HepG2 (cell line): ENCODE results near the gene HSPA1B. TPM values are rescaled to one million over a fixed set of nuclear protein-coding genes. Genes with fewer than 3 reads are reported as not detected.
A peak's percentile ranks its signal among the peaks of the same experiment; 100 is the strongest.

Experiments
- AKAP8 ChIP-seq: sonication (generic); formaldehyde crosslinking; IDR thresholded peaks from 2 replicates; pipeline ENCODE4 v1.5.1; 2020; ENCODE audit warnings: mild to moderate bottlenecking, missing genetic modification reagents
- ARNT2 ChIP-seq: sonication (generic); formaldehyde crosslinking; IDR thresholded peaks from 2 replicates; pipeline ENCODE4 v1.8.0; 2022; ENCODE audit warnings: mild to moderate bottlenecking, low read depth, missing genetic modification reagents, moderate library complexity
- EP300 ChIP-seq, 3 experiments: sonication (generic) in 1 of 3; formaldehyde crosslinking in 1 of 3; IDR thresholded peaks; 2 replicates each; pipeline versions ENCODE4 v1.5.1 to v1.6.1; 2011 to 2020; ENCODE audit warnings: low read depth in 2 of 3, low read length in 2 of 3, borderline replicate concordance in 1 of 3, improper control_type of control experiment in 1 of 3, mild to moderate bottlenecking in 1 of 3, missing genetic modification reagents in 1 of 3, moderate library complexity in 1 of 3
- HOXA7 ChIP-seq: sonication (generic); formaldehyde crosslinking; IDR thresholded peaks from 2 replicates; pipeline ENCODE4 v1.8.1; 2022; ENCODE audit warnings: mild to moderate bottlenecking, missing genetic modification reagents, moderate library complexity
- KAT7 ChIP-seq: IDR thresholded peaks from 2 replicates; pipeline ENCODE4 v1.6.1; 2018; ENCODE audit warnings: borderline replicate concordance, missing compliant biosample characterization
- KDM6A ChIP-seq: IDR thresholded peaks from 2 replicates; pipeline ENCODE4 v1.6.1; 2016; ENCODE audit warnings: low read depth
- MAF1 ChIP-seq: sonication (generic); formaldehyde crosslinking; IDR thresholded peaks from 2 replicates; pipeline ENCODE4 v1.5.0; 2020; ENCODE audit warnings: missing genetic modification reagents, borderline replicate concordance
- MXI1 ChIP-seq: IDR thresholded peaks from 3 replicates; pipeline ENCODE4 v1.6.1; 2012; ENCODE audit warnings: low read depth, low read length, inconsistent platforms, borderline replicate concordance
- NFE2L2 ChIP-seq: fragments of 150-350 bp; IDR thresholded peaks from 2 replicates; pipeline ENCODE4 v1.6.1; 2014; ENCODE audit warnings: low read length
- PAWR ChIP-seq: sonication (generic); formaldehyde crosslinking; IDR thresholded peaks from 2 replicates; pipeline ENCODE4 v1.4.0; 2020; ENCODE audit warnings: missing genetic modification reagents, mild to moderate bottlenecking, borderline replicate concordance
- RARG ChIP-seq: sonication (generic); formaldehyde crosslinking; IDR thresholded peaks from 2 replicates; pipeline ENCODE4 v1.4.0; 2020; ENCODE audit warnings: low read depth, mild to moderate bottlenecking, missing genetic modification reagents
- SMAD1 ChIP-seq: sonication (generic); formaldehyde crosslinking; IDR thresholded peaks from 2 replicates; pipeline ENCODE4 v1.4.0; 2020; ENCODE audit warnings: missing genetic modification reagents, low read depth, mild to moderate bottlenecking, borderline replicate concordance
- SYNCRIP ChIP-seq: fragments of 200-400 bp; formaldehyde crosslinking; IDR thresholded peaks from 2 replicates; pipeline ENCODE4 v1.6.1; 2018; ENCODE audit warnings: mild to moderate bottlenecking, low read depth, low read length; ENCODE audit not compliant: insufficient read depth
- YEATS2 ChIP-seq: sonication (generic); formaldehyde crosslinking; IDR thresholded peaks from 2 replicates; pipeline ENCODE4 v1.4.0; 2020; ENCODE audit warnings: missing genetic modification reagents, borderline replicate concordance
- ZBTB38 ChIP-seq: sonication (generic); formaldehyde crosslinking; IDR thresholded peaks from 2 replicates; pipeline ENCODE4 v1.5.1; 2020; ENCODE audit warnings: mild to moderate bottlenecking, missing genetic modification reagents
- ZC3H4 ChIP-seq: sonication (generic); formaldehyde crosslinking; IDR thresholded peaks from 2 replicates; pipeline ENCODE4 v1.4.0; 2020; ENCODE audit warnings: missing genetic modification reagents, borderline replicate concordance
- ZFP1 ChIP-seq: IDR thresholded peaks from 2 replicates; pipeline ENCODE4 v1.6.1; 2016
- ZNF24 ChIP-seq: fragments of 450-650 bp; IDR thresholded peaks from 2 replicates; pipeline ENCODE4 v1.6.1; 2017; ENCODE audit warnings: antibody characterized with exemption, mild to moderate bottlenecking
- ZNF264 ChIP-seq: sonication (generic); formaldehyde crosslinking; IDR thresholded peaks from 2 replicates; pipeline ENCODE4 v1.4.0; 2020; ENCODE audit warnings: missing genetic modification reagents
- ZNF605 ChIP-seq: sonication (generic); formaldehyde crosslinking; IDR thresholded peaks from 2 replicates; pipeline ENCODE4 v1.8.0; 2022; ENCODE audit warnings: mild to moderate bottlenecking, missing genetic modification reagents
- ZNF772 ChIP-seq: sonication (generic); formaldehyde crosslinking; IDR thresholded peaks from 2 replicates; pipeline ENCODE4 v1.5.0; 2020; ENCODE audit warnings: mild to moderate bottlenecking, missing genetic modification reagents
- polyA plus RNA-seq, 8 experiments: library from polyadenylated mRNA; depleted of rRNA in 3 of 8; stranded (reverse) in 7 of 8; unstranded in 1 of 8; fragments of >200 nt; fragmentation: Illumina TruSeq in 4 of 8; extraction: Trizol in 4 of 8; gene quantifications; 2 replicates each; pipeline versions ENCODE4 v1.2.1 to v1.2.3, GENCODE V29; 2011 to 2016; ENCODE audit warnings: low read depth in 4 of 8, missing spikeins in 1 of 8, mixed read lengths in 1 of 8; ENCODE audit not compliant: insufficient read depth in 1 of 8
- total RNA-seq, 5 experiments: library from RNA; depleted of rRNA; stranded (reverse); fragments of >200 nt; fragmentation: Illumina TruSeq; extraction: Trizol; gene quantifications; 2 replicates each; pipeline ENCODE4 v1.2.3, GENCODE V29; 2016; ENCODE audit warnings: low read depth in 1 of 5
- TF ChIP-seq, protein P1 (sequence below): sonication (generic); formaldehyde crosslinking; IDR thresholded peaks from 2 replicates; pipeline ENCODE4 v1.4.0; 2020; ENCODE audit warnings: missing genetic modification reagents, borderline replicate concordance
- TF ChIP-seq, protein P2 (sequence below): sonication (generic); formaldehyde crosslinking; conservative IDR thresholded peaks from 2 replicates; pipeline ENCODE4 v1.4.0; 2020; ENCODE audit warnings: mild to moderate bottlenecking, missing genetic modification reagents, moderate library complexity
- TF ChIP-seq, protein P3 (sequence below): sonication (generic); formaldehyde crosslinking; conservative IDR thresholded peaks from 2 replicates; pipeline ENCODE4 v1.8.0; 2022; ENCODE audit warnings: low read depth, missing genetic modification reagents
- TF ChIP-seq, protein P4 (sequence below): IDR thresholded peaks from 2 replicates; pipeline ENCODE4 v1.6.1; 2018; ENCODE audit warnings: missing genetic modification reagents

Gene HSPA1B
- total and polyA plus RNA-seq, 2 of the 13 experiments (the other 11 are each of a cell fraction or from before 2014, with no cell fraction given), result 26.0 to 186 TPM

DNA sequence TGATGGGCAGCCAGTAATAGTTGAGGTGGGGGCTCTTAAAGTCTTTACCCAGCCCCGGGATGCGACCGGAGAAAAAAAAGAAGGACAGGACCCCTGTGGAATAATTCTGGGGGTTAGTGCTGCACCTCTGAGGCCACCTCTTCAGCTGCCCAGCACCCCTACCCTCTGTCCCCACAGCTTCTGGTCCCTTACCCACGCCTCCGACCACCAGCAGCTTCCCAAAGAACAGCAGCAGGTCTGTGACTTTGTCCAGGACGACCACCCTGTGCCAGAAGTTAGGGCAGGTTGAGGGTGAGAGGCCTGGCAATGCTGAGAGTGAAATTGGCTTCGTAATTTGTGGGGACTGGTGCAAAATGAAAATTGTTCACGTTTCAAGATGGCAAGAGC, 37.3 kb downstream of the HSPA1B start (continued):
- TF ChIP-seq YEATS2 (CRISPR knock-in tag), result no peak
- TF ChIP-seq KDM6A (CRISPR knock-in tag), result no peak
- no peak for TF ChIP-seq RARG (CRISPR knock-in tag)
- TF ChIP-seq ZC3H4 (CRISPR knock-in tag), result peak; percentile 44; the same call in 1 of the 2 replicates
- no peak for TF ChIP-seq AKAP8 (CRISPR knock-in tag)
- no peak for TF ChIP-seq ZNF24
- TF ChIP-seq, protein P1, sequence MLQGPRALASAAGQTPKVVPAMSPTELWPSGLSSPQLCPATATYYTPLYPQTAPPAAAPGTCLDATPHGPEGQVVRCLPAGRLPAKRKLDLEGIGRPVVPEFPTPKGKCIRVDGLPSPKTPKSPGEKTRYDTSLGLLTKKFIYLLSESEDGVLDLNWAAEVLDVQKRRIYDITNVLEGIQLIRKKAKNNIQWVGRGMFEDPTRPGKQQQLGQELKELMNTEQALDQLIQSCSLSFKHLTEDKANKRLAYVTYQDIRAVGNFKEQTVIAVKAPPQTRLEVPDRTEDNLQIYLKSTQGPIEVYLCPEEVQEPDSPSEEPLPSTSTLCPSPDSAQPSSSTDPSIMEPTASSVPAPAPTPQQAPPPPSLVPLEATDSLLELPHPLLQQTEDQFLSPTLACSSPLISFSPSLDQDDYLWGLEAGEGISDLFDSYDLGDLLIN (CRISPR knock-in tag), result no peak
- no peak for TF ChIP-seq ZNF264 (CRISPR knock-in tag)
- 0 out of 2 replicates have a peak, but pooled peaks have one; percentile 87 for TF ChIP-seq PAWR
- no peak for TF ChIP-seq HOXA7 (CRISPR knock-in tag)
- no peak for TF ChIP-seq NFE2L2
- TF ChIP-seq MXI1, result no peak
- TF ChIP-seq, protein P2, sequence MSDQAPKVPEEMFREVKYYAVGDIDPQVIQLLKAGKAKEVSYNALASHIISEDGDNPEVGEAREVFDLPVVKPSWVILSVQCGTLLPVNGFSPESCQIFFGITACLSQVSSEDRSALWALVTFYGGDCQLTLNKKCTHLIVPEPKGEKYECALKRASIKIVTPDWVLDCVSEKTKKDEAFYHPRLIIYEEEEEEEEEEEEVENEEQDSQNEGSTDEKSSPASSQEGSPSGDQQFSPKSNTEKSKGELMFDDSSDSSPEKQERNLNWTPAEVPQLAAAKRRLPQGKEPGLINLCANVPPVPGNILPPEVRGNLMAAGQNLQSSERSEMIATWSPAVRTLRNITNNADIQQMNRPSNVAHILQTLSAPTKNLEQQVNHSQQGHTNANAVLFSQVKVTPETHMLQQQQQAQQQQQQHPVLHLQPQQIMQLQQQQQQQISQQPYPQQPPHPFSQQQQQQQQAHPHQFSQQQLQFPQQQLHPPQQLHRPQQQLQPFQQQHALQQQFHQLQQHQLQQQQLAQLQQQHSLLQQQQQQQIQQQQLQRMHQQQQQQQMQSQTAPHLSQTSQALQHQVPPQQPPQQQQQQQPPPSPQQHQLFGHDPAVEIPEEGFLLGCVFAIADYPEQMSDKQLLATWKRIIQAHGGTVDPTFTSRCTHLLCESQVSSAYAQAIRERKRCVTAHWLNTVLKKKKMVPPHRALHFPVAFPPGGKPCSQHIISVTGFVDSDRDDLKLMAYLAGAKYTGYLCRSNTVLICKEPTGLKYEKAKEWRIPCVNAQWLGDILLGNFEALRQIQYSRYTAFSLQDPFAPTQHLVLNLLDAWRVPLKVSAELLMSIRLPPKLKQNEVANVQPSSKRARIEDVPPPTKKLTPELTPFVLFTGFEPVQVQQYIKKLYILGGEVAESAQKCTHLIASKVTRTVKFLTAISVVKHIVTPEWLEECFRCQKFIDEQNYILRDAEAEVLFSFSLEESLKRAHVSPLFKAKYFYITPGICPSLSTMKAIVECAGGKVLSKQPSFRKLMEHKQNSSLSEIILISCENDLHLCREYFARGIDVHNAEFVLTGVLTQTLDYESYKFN, result no peak
- TF ChIP-seq ZBTB38, result no peak
- no peak for TF ChIP-seq ZFP1 (CRISPR knock-in tag)
- no peak for TF ChIP-seq SMAD1 (CRISPR knock-in tag)
- TF ChIP-seq KAT7 (CRISPR knock-in tag), result no peak
- TF ChIP-seq, protein P3, sequence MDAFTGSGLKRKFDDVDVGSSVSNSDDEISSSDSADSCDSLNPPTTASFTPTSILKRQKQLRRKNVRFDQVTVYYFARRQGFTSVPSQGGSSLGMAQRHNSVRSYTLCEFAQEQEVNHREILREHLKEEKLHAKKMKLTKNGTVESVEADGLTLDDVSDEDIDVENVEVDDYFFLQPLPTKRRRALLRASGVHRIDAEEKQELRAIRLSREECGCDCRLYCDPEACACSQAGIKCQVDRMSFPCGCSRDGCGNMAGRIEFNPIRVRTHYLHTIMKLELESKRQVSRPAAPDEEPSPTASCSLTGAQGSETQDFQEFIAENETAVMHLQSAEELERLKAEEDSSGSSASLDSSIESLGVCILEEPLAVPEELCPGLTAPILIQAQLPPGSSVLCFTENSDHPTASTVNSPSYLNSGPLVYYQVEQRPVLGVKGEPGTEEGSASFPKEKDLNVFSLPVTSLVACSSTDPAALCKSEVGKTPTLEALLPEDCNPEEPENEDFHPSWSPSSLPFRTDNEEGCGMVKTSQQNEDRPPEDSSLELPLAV (CRISPR knock-in tag), result no peak
- TF ChIP-seq, protein P4, sequence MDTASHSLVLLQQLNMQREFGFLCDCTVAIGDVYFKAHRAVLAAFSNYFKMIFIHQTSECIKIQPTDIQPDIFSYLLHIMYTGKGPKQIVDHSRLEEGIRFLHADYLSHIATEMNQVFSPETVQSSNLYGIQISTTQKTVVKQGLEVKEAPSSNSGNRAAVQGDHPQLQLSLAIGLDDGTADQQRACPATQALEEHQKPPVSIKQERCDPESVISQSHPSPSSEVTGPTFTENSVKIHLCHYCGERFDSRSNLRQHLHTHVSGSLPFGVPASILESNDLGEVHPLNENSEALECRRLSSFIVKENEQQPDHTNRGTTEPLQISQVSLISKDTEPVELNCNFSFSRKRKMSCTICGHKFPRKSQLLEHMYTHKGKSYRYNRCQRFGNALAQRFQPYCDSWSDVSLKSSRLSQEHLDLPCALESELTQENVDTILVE (CRISPR knock-in tag), result no peak
- TF ChIP-seq EP300 (IDR thresholded peaks at IDR 0.05; ENCODE audit: low read depth in 2 of 2, low read length in 2 of 2), result 0 out of 4 replicates have a peak, but pooled peaks of 1 of the 2 experiments have one; percentile 0
- no peak for TF ChIP-seq EP300 (CRISPR knock-in tag; IDR thresholded peaks at IDR 0.05; ENCODE audit: borderline replicate concordance)
- TF ChIP-seq ZNF605 (CRISPR knock-in tag), result 0 out of 2 replicates have a peak, but pooled peaks have one; percentile 8
- TF ChIP-seq SYNCRIP, result no peak
- no peak for TF ChIP-seq ZNF772 (CRISPR knock-in tag)
- TF ChIP-seq MAF1 (CRISPR knock-in tag), result no peak
- no peak for TF ChIP-seq ARNT2 (CRISPR knock-in tag)
